ENCODE results near the gene MNX1.

The MNX1 gene

GRCh38 chr7:157003756-157004520 lies 6.5 kb downstream of the MNX1 start:
- H3K27me3 ChIP-seq (replicated peaks; ENCODE audit: control insufficient read depth, insufficient read depth, low read length) = peaks cover 84% of the 10 kb centered on the region
- no peaks in the 10 kb centered on the region for H3K9me3 ChIP-seq (ENCODE audit: control insufficient read depth, low read length)
- no peak overlapping the region for H3K9ac ChIP-seq (ENCODE audit: low read length)
- H3K4me1 ChIP-seq (ENCODE audit: control insufficient read depth, insufficient read depth, low read length) = peaks cover 9% of the 10 kb centered on the region
- DNase-seq (ENCODE audit: low read depth) = peak; percentile 48
- no peaks in the 10 kb centered on the region for H3K36me3 ChIP-seq (ENCODE audit: control insufficient read depth, insufficient read depth, low read length, severe bottlenecking)
- H3K4me3 ChIP-seq (ENCODE audit: low read length) = no peak overlapping the region

DNA sequence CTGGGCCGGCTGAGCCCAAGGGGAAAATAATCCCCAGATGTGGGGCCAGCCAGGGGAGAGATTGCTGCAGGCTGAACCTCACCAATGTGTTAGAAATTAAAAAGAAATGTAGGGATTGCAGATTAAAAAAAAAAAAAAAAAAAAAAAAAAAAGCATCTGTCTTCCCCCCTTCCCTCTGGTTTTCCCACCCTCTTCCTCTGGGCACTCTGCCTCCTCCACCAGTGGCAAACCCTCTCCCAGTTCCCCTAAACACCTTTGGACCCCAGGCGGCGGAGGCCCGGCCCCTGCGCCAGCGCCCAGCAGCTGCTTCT lies 7.1 kb downstream of the MNX1 start:
- DNase-seq (ENCODE audit: low read depth) = no peak
- peaks cover 80% of the 10 kb centered on the region for H3K27me3 ChIP-seq (replicated peaks; ENCODE audit: control insufficient read depth, insufficient read depth, low read length)
- peaks cover 9% of the 10 kb centered on the region for H3K4me1 ChIP-seq (ENCODE audit: control insufficient read depth, insufficient read depth, low read length)
- H3K4me3 ChIP-seq (ENCODE audit: low read length) = no peak overlapping the region
- H3K36me3 ChIP-seq (ENCODE audit: control insufficient read depth, insufficient read depth, low read length, severe bottlenecking) = no peaks in the 10 kb centered on the region
- H3K9ac ChIP-seq (ENCODE audit: low read length) = no peak overlapping the region
- no peaks in the 10 kb centered on the region for H3K9me3 ChIP-seq (ENCODE audit: control insufficient read depth, low read length)

DNA sequence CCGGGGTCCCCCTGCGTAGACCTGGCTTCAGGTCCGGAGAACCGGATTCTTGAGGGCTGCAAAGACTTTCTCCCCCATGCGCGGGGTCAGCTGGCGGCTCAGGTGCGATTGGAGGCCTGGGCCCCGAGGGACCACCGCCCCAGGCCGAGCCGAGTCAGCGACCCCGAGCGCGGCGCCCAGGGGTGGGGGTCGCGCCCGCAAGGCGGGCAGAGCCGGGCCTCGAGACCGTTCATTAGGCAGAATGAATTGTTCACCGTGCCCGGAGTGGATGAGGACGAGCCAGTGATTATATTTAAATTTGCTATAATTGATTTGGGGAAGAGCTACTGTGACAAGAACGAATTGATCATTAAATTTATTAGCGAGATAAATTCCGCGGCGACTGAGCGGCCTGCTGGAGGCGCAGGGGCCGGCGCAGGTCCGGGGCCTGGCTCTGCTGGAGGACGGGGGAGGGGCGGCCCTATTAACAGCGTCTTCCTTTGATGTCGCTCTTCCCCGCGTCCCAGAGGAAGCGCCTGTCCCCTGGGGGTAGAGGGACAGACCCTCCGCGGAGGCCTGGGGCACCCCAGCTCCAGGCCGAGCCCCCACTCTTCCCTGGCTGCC lies 7.5 kb downstream of the MNX1 start:
- H3K9ac ChIP-seq (ENCODE audit: low read length) = no peak overlapping the region
- peaks cover 81% of the 10 kb centered on the region for H3K27me3 ChIP-seq (replicated peaks; ENCODE audit: control insufficient read depth, insufficient read depth, low read length)
- H3K4me3 ChIP-seq (ENCODE audit: low read length) = no peak overlapping the region
- no peak for DNase-seq (ENCODE audit: low read depth)
- peaks cover 9% of the 10 kb centered on the region for H3K4me1 ChIP-seq (ENCODE audit: control insufficient read depth, insufficient read depth, low read length)
- H3K36me3 ChIP-seq (ENCODE audit: control insufficient read depth, insufficient read depth, low read length, severe bottlenecking) = no peaks in the 10 kb centered on the region
- no peaks in the 10 kb centered on the region for H3K9me3 ChIP-seq (ENCODE audit: control insufficient read depth, low read length)

DNA sequence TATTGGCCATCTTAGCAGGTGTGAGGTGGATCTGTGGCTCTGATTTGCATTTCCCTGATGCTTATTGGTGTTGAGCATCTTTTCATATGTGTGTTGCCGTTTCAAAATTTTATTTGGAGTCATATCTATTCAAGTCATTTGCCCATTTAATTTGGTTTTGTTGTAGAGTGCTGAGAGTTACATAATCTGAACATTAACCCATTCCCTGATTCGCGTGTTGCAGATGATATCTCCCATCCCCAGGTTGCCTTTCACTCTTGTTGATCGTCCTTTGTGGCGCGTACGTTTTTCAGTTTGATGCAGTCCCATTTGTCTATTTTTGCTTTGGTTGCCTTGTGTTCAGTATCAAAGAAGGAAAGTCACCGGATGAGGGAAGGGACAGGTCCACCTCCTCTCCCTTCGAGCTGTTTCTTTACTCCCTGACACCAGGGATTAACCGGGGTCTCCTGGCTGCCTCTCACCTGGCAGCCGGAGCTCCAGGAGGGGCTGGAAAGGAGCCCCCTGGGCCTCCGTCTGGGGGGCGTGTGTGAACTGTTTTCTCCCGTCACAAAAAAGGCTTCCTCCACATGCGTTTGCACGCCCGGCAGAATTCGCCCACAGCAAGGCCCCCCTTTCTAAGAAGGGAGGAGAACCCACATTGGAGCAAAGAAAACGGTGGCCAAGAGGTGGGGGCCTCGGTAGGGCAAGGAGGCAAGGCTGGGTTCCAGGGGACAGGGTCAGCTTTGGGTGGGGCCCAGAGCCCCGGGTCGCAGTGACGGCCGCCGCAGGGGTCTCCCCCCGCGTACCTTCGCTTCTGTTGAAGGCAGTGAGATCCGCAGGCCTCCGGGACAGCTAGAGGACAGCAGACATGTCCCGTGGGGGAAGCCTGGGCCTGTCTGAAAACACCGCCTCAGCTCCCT lies 8.3 kb downstream of the MNX1 start:
- peaks cover 6% of the 10 kb centered on the region for H3K9me3 ChIP-seq (ENCODE audit: control insufficient read depth, low read length)
- DNase-seq (ENCODE audit: low read depth) = no peak
- no peak overlapping the region for H3K4me3 ChIP-seq (ENCODE audit: low read length)
- H3K4me1 ChIP-seq (ENCODE audit: control insufficient read depth, insufficient read depth, low read length) = peaks cover 9% of the 10 kb centered on the region
- no peaks in the 10 kb centered on the region for H3K36me3 ChIP-seq (ENCODE audit: control insufficient read depth, insufficient read depth, low read length, severe bottlenecking)
- H3K27me3 ChIP-seq (replicated peaks; ENCODE audit: control insufficient read depth, insufficient read depth, low read length) = peaks cover 79% of the 10 kb centered on the region
- no peak overlapping the region for H3K9ac ChIP-seq (ENCODE audit: low read length)

DNA sequence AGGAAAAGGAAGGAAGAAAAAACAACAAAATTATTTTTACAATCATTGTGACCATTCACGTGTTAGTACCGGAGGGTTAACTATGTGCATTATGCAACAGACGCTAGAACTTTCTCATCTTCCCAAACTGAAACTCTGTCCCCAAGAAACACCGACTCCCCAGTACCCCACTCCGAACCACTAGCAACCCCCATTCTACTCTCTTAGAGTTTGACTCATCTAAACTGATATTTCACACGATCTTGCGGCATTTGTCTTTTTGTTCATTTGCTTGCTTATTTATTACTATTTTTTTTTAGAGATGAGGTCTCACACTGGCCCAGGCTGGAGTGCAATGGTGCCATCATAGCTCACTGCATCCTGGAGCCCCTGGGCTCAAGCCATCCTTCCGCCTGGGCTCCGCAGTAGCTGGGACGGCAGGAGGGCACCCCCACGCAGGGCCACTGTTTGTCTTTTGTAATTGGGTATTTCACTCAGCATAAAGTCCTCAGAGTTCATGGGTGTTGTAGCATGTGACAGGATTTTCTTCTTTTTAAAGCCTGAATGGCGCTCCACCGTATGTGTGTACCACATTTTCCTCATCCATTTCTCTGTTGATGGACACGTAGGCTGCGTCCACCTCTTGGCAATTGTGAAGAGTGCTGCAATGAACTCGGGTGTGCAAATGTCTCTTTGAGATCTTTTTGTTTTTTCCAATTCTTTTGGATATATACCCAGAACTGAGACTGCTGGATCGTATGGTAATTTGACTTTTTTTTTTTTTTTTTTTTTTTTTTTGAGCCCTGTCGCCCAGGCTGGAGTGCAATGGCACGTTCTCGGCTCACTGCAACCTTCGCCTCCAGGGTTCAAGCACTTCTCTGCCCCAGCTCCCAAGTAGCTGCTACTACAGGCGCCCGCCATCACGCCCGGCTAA lies 9.5 kb downstream of the MNX1 start:
- no peak overlapping the region for H3K9ac ChIP-seq (ENCODE audit: low read length)
- H3K4me1 ChIP-seq (ENCODE audit: control insufficient read depth, insufficient read depth, low read length) = peaks cover 9% of the 10 kb centered on the region
- H3K27me3 ChIP-seq (replicated peaks; ENCODE audit: control insufficient read depth, insufficient read depth, low read length) = peaks cover 77% of the 10 kb centered on the region
- H3K36me3 ChIP-seq (ENCODE audit: control insufficient read depth, insufficient read depth, low read length, severe bottlenecking) = no peaks in the 10 kb centered on the region
- peaks cover 6% of the 10 kb centered on the region for H3K9me3 ChIP-seq (ENCODE audit: control insufficient read depth, low read length)
- peak overlapping the region; percentile 52 for H3K4me3 ChIP-seq (ENCODE audit: low read length)
- no peak for DNase-seq (ENCODE audit: low read depth)

DNA sequence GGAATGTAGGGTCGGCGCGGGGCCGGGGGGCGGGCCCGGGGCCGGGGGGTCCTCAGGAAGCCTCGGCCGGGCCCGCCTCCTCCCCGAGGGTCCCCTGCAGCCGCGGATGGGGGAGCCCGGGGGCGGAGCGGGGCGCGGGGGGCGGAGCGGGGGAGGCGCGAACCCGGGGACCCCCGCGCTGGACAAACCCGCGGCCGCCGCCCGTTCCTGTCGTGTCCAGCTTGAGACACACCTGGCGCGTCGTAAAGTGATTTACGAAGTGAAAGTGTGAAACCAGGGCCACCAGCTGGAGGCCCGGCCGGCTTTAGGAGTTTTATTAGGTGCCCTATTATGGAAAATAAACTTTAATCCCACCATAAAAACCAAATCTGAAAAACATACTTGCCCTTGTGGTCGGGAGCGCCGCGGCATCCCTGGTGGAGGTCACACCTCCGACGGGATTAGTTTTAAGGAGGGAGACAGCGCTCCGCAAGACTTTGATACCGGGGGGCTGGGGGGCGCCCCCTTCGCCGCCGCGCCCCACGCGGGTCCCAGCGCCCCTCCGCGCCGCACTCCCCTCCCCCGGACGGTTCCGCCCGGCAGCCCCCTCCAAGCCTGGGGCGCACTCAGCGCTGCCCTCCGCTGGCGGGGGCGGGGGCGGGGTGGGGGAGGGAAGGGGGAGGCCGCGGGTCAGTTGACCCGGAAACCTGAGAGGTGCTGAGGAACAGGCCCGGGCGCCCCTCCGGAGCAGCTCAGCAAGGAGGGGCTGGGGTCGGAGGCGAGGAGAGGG lies 10.3 kb downstream of the MNX1 start:
- Histone ChIP-seq H3K36me3 (ENCODE audit: control insufficient read depth, insufficient read depth, low read length, severe bottlenecking) (no peaks in the 10 kb centered on the region), H3K9ac (ENCODE audit: low read length) (no peak overlapping the region), H3K9me3 (ENCODE audit: control insufficient read depth, low read length) (peaks cover 6% of the 10 kb centered on the region), H3K27me3 (replicated peaks; ENCODE audit: control insufficient read depth, insufficient read depth, low read length) (peaks cover 74% of the 10 kb centered on the region), H3K4me1 (ENCODE audit: control insufficient read depth, insufficient read depth, low read length) (peaks cover 9% of the 10 kb centered on the region), H3K4me3 (ENCODE audit: low read length) (peak overlapping the region; percentile 41)
- no peak for DNase-seq (ENCODE audit: low read depth)

- peaks cover 6% of the 10 kb centered on the region for H3K9me3 ChIP-seq (ENCODE audit: control insufficient read depth, low read length)
- no peak for DNase-seq (ENCODE audit: low read depth)
- no peaks in the 10 kb centered on the region for H3K36me3 ChIP-seq (ENCODE audit: control insufficient read depth, insufficient read depth, low read length, severe bottlenecking)
- H3K9ac ChIP-seq (ENCODE audit: low read length) = no peak overlapping the region
- peaks cover 8% of the 10 kb centered on the region for H3K4me1 ChIP-seq (ENCODE audit: control insufficient read depth, insufficient read depth, low read length)
- H3K27me3 ChIP-seq (replicated peaks; ENCODE audit: control insufficient read depth, insufficient read depth, low read length) = peaks cover 66% of the 10 kb centered on the region
- H3K4me3 ChIP-seq (ENCODE audit: low read length) = no peak overlapping the region
Measured at GRCh38 chr7:156998988-156999957, 11.2 kb downstream of the MNX1 start.

- DNase-seq (ENCODE audit: low read depth) = no peak
- Histone ChIP-seq H3K4me3 (ENCODE audit: low read length) (no peak overlapping the region), H3K27me3 (replicated peaks; ENCODE audit: control insufficient read depth, insufficient read depth, low read length) (peaks cover 39% of the 10 kb centered on the region), H3K36me3 (ENCODE audit: control insufficient read depth, insufficient read depth, low read length, severe bottlenecking) (no peaks in the 10 kb centered on the region), H3K9ac (ENCODE audit: low read length) (no peak overlapping the region), H3K9me3 (ENCODE audit: control insufficient read depth, low read length) (peaks cover 6% of the 10 kb centered on the region), H3K4me1 (ENCODE audit: control insufficient read depth, insufficient read depth, low read length) (no peaks in the 10 kb centered on the region)
Measured at GRCh38 chr7:156994417-156994816, 16.0 kb downstream of the MNX1 start.

DNA sequence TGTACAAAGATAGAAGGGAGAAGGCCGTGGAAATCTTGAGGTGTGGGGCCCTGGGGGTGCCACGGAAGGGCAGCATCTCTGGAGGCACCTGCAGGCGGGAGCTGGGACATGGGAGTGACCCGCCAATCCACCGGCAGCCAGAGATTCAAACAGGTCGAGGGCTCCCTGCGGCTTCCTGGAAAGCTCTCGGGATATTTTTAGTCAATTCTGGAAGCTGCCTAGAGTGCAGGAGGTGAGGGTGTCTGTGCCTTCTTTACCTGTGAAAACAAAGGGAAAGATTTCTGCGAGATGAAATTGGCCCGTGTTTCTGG lies 16.6 kb downstream of the MNX1 start:
- H3K9me3 ChIP-seq (ENCODE audit: control insufficient read depth, low read length) = peaks cover 6% of the 10 kb centered on the region
- H3K36me3 ChIP-seq (ENCODE audit: control insufficient read depth, insufficient read depth, low read length, severe bottlenecking) = no peaks in the 10 kb centered on the region
- H3K4me1 ChIP-seq (ENCODE audit: control insufficient read depth, insufficient read depth, low read length) = no peaks in the 10 kb centered on the region
- no peak overlapping the region for H3K4me3 ChIP-seq (ENCODE audit: low read length)
- H3K27me3 ChIP-seq (replicated peaks; ENCODE audit: control insufficient read depth, insufficient read depth, low read length) = peaks cover 35% of the 10 kb centered on the region
- DNase-seq (ENCODE audit: low read depth) = no peak
- no peak overlapping the region for H3K9ac ChIP-seq (ENCODE audit: low read length)
